ENCODE data around the gene AFF3. TPM values are rescaled to one million over a fixed set of nuclear protein-coding genes. Genes with fewer than 3 reads are reported as not detected.

Gene AFF3
- total and polyA plus RNA-seq, 2 experiments from 2014 or later, result 7.3 to 7.8 TPM

DNA sequence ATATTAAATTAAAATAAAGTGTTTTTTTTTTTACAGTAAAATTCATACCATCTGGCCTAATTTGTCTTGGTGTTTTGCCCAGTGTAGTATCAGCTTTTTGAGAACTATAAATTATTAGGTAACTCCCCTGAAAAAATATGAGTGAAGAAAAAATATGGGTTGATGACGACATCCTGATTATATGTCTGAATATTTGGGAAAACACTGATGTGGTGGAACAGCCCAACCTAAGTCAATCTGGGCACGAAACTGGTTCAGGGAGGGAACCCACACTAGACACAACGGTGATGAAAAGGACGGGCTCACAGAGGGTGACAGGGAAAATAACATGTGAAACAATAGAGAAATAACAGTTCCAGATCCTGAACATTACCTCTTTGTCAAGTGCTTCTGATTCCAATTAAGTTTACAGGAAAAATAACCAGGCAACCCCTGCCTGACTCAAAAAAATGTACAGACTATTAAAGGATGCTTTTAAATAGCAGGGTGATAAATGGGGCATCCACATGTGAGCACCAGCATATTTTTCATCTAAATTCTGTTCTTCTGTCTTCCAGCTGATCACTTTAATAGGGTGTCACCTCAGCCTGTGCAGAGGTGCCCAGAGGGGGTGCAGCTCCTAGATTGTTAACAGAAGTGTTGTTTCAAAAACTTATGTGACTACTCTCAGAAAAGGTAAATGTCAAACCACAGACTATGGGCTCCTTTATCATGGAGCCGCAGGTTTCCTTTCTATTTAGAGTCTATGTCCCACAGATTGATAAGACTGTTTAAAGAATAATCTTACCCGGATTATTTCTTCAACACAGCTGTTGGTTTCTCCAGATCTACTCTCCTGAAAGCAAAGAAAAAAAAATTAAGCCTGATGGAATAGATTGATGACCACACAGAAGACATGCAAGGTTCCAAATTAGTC, 305.4 kb downstream of the AFF3 start:
- WGBS (ENCODE audit: low lambda C conversion rate, missing lambda C conversion rate), result 59% methylated on average over 6 of the region's 6 CpGs
- no peaks in the 10 kb centered on the region for H3K27me3 ChIP-seq
- no peaks in the 10 kb centered on the region for H3K36me3 ChIP-seq (replicated peaks; ENCODE audit: insufficient read depth, low read depth)
- no peaks in the 10 kb centered on the region for H4K20me1 ChIP-seq (ENCODE audit: insufficient read depth, poor library complexity, severe bottlenecking)
- no peaks in the 10 kb centered on the region for H3K4me1 ChIP-seq (ENCODE audit: insufficient read depth)
- TF ChIP-seq EZH2phosphoT487 (IDR thresholded peaks at IDR 0.05; ENCODE audit: low read depth, severe bottlenecking, unreplicated experiment), result no peak
- TF ChIP-seq, protein P1, sequence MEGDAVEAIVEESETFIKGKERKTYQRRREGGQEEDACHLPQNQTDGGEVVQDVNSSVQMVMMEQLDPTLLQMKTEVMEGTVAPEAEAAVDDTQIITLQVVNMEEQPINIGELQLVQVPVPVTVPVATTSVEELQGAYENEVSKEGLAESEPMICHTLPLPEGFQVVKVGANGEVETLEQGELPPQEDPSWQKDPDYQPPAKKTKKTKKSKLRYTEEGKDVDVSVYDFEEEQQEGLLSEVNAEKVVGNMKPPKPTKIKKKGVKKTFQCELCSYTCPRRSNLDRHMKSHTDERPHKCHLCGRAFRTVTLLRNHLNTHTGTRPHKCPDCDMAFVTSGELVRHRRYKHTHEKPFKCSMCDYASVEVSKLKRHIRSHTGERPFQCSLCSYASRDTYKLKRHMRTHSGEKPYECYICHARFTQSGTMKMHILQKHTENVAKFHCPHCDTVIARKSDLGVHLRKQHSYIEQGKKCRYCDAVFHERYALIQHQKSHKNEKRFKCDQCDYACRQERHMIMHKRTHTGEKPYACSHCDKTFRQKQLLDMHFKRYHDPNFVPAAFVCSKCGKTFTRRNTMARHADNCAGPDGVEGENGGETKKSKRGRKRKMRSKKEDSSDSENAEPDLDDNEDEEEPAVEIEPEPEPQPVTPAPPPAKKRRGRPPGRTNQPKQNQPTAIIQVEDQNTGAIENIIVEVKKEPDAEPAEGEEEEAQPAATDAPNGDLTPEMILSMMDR (IDR thresholded peaks at IDR 0.05; ENCODE audit: poor library complexity), result no peak
- no peak for TF ChIP-seq EZH2 (IDR thresholded peaks at IDR 0.05; ENCODE audit: borderline replicate concordance)
- H3K9me3 ChIP-seq (ENCODE audit: low read depth), result no peaks in the 10 kb centered on the region
- no peak overlapping the region for H3K27ac ChIP-seq
- H3K4me2 ChIP-seq, result no peak overlapping the region
- no peak overlapping the region for H2AFZ ChIP-seq
- DNase-seq (ENCODE audit: low spot score), result no peak
- H3K9me2 ChIP-seq (replicated peaks; ENCODE audit: insufficient read depth), result no peaks in the 10 kb centered on the region
- H3K79me2 ChIP-seq, result no peaks in the 10 kb centered on the region
- no peak overlapping the region for H3K4me3 ChIP-seq

DNA sequence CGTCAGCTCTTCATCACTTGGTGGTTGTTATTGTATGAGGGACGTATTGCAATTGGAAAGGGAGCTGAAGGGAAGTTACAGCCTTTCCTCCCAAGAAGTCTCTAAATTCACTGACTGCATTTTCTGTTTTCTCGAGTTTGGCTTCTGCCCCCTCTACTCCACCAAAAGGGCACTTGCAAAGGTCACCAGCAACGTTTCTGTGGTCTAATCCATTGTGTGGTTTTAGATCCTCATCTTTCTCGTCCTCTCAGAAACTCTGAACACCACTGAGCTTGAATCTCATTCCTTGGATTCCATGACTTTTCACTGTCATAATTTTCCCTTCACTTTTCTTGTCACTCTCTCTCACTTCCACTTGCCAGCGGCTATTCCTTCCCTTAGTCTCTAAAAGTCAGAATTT, 308.0 kb downstream of the AFF3 start:
- DNase-seq (ENCODE audit: low spot score), result no peak
- Histone ChIP-seq H4K20me1 (ENCODE audit: insufficient read depth, poor library complexity, severe bottlenecking) (no peaks in the 10 kb centered on the region), H3K9me2 (replicated peaks; ENCODE audit: insufficient read depth) (no peaks in the 10 kb centered on the region), H3K4me2 (no peak overlapping the region), H3K36me3 (replicated peaks; ENCODE audit: insufficient read depth, low read depth) (no peaks in the 10 kb centered on the region), H3K27me3 (no peaks in the 10 kb centered on the region), H3K9me3 (ENCODE audit: low read depth) (no peaks in the 10 kb centered on the region), H3K4me1 (ENCODE audit: insufficient read depth) (no peaks in the 10 kb centered on the region), H3K27ac (no peak overlapping the region), H2AFZ (no peak overlapping the region), H3K79me2 (no peaks in the 10 kb centered on the region), H3K4me3 (no peak overlapping the region)
- TF ChIP-seq EZH2 (IDR thresholded peaks at IDR 0.05; ENCODE audit: borderline replicate concordance) (no peak), EZH2phosphoT487 (IDR thresholded peaks at IDR 0.05; ENCODE audit: low read depth, severe bottlenecking, unreplicated experiment) (no peak)
- TF ChIP-seq, protein P1 (IDR thresholded peaks at IDR 0.05; ENCODE audit: poor library complexity), result no peak
- 76% methylated on average over 6 of the region's 6 CpGs for WGBS (ENCODE audit: low lambda C conversion rate, missing lambda C conversion rate)

DNA sequence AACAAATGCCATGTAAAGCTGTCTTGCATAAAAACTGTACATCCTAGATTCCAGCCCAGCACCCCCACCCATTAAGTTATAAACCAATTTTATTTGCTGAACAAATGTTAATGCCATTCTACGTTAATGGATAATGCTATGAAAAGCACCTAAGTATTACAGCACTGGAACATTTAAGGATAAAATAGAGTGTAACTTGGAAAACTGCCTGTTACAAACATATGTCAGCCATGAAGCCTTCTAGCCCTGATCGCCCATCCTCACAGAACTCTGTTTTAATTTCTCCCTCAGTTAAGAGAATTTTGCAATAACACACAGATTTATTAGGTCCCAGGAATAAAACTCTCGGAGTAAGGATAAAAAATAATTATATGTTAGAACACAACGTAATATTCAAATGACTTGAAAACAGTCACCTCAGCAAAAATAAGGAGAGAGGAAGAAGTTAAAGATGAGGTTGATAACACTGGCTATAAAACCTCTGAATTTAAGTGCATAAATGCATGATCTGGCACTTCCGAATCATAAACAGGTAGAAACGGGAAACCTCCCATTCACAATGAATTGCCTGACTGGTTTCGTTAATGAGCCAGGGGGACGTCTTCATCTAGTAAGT, 308.7 kb downstream of the AFF3 start:
- Histone ChIP-seq H3K4me3 (no peak overlapping the region), H3K36me3 (replicated peaks; ENCODE audit: insufficient read depth, low read depth) (no peaks in the 10 kb centered on the region), H3K4me2 (no peak overlapping the region), H3K4me1 (ENCODE audit: insufficient read depth) (no peaks in the 10 kb centered on the region), H4K20me1 (ENCODE audit: insufficient read depth, poor library complexity, severe bottlenecking) (no peaks in the 10 kb centered on the region), H2AFZ (no peak overlapping the region), H3K9me2 (replicated peaks; ENCODE audit: insufficient read depth) (no peaks in the 10 kb centered on the region), H3K27ac (peak overlapping the region; percentile 50), H3K27me3 (no peaks in the 10 kb centered on the region), H3K79me2 (no peaks in the 10 kb centered on the region), H3K9me3 (ENCODE audit: low read depth) (no peaks in the 10 kb centered on the region)
- no peak for DNase-seq (ENCODE audit: low spot score)
- no peak for TF ChIP-seq EZH2 (IDR thresholded peaks at IDR 0.05; ENCODE audit: borderline replicate concordance)
- TF ChIP-seq, protein P1 (IDR thresholded peaks at IDR 0.05; ENCODE audit: poor library complexity), result no peak
- no peak for TF ChIP-seq EZH2phosphoT487 (IDR thresholded peaks at IDR 0.05; ENCODE audit: low read depth, severe bottlenecking, unreplicated experiment)
- WGBS (ENCODE audit: low lambda C conversion rate, missing lambda C conversion rate), result 77% methylated on average over 8 of the region's 8 CpGs

Measured in hepatocyte (in vitro differentiated cells).